Stimulated activated CD4-positive, alpha-beta T cell treated with anti-CD3 and anti-CD28 coated beads, Interleukin-15, amount 100 ng/mL, for 48 hours (primary cell): ENCODE measurements around the gene LPAR1.

ENCODE experiments used
- DNase-seq, 2 donors: peaks; one replicate each; pipeline ENCODE4 v3.0.0-alpha.2; 2020; ENCODE audit warnings: low read depth in 2 of 2

Gene LPAR1

DNA sequence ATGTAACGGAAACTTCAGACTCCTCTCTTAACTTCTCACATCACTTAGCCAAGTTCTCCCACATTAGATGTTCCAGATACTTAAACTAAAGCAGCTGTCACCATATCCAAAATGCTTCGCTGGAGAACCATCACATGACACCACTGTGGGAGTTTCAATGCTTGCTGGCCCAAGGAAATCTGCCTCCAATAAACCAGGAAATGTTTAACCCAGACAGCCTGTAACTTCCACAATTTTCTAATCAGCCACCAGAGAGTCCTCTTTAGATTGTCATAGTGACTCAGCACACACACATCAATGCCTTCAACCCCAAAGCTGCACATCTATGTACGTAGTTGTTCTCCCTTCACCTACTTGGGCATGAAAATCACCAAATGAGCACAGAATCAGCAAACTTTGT, 118.7 kb downstream of the LPAR1 start:
- DNase-seq, result no peak

DNA sequence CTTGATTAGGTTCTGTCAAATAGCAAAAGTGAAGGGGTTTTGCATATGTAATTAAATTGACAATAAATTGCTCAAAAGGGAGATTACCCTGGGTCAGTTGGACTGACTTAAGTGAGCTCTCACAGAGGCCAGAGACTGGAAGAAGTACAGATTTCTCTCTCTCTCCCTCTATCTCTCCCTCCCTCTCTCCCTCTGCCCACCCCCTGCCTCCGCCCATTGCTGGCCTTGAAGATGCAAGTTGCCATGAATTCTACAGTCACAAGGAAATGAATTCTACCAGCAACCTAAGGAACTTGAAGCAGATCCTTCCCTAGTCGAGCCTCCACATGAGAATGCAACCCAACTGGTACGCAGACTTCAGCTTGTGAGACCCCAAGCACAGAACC, 119.2 kb downstream of the LPAR1 start:
- no peak for DNase-seq

DNA sequence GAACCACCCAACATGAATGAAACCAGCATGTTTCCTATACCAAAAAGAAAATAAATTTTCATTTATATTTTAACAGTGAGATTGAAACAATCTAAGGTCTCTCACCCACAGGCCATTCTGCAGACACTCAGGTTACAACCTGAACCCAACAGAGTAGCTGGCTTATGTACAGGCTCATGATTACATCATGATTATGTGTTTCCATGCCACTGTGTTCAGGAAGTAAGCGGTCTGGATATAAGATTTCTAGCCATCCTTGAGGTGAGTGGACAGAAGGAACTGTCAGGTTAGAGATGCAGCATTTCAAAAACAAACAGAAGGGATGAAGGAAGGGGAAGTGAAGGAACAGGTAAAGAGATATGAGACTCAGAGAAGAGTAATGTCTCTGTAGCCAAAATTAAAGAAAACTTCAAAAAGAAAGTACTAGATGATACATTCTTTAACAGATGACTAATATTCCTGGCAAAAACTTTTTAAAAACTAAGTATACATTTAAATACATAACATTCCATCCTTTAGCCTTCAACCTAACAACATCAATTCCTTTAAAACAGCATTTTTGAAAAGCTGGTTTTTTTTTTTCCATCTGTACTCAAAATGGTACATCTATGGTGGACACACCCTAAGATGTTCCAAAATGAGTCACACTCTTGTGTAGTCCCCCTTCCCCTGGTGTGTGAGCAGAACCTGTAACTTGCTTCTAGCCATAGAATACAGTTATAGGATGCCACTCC, 119.8 kb downstream of the LPAR1 start:
- no peak for DNase-seq

DNA sequence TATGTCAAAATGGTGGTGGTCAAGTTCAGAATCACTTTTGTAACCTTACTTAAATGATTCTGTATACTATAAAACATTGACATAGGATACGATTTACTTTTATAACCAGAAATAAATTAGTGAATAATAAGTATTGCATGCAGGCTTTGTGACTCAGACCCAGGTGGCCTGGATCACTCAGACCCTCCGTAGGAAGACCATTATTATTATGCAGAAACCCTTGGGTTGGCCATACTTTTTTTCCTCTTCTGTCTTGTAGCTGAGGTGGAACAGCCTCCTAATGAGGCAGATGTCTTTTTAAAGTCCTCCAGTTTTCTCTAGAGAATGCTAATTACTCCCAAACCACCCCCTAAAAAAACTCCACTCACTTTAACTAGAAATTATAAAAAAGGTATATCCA, 121.9 kb downstream of the LPAR1 start:
- no peak for DNase-seq

DNA sequence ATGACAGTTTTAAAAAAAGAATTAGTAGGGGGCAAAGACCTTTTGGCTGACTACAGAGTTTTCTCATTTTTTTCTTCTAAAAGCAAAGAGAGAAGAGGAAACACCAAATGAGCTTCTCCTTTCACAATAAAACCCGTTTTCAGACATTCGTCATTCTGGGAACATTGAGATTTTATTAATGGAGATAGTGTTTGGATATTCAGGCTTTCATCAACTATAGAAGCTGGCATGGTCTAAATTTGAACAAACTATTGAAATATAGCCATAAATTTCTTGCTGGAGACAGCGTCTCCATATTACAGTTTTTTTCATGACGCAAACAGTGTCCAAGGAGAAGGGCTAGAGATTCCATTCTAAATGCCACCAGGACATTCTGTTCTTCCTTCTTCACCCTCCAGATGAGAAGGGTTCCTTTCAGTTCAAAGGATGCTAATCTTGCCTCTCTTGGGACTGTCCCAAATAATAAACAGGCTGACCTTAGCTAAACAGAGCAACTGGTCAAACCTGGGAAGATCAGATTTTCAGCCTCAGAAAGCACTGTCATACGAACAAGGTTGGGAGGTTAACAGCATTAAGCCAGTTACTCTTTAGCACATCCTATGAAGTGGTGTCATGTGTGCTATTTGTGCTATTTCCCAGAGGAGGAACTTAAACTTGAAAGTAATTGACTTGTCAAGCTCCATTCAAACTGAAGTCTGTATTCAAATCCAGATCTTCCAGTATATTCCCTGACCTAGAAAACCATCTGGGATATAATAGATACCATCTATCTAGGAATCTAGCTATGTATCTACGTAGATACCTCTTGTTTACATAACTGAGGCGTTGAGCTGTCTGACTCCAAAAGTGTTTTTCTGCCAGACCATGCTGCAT, 125.6 kb downstream of the LPAR1 start:
- DNase-seq, result no peak

DNA sequence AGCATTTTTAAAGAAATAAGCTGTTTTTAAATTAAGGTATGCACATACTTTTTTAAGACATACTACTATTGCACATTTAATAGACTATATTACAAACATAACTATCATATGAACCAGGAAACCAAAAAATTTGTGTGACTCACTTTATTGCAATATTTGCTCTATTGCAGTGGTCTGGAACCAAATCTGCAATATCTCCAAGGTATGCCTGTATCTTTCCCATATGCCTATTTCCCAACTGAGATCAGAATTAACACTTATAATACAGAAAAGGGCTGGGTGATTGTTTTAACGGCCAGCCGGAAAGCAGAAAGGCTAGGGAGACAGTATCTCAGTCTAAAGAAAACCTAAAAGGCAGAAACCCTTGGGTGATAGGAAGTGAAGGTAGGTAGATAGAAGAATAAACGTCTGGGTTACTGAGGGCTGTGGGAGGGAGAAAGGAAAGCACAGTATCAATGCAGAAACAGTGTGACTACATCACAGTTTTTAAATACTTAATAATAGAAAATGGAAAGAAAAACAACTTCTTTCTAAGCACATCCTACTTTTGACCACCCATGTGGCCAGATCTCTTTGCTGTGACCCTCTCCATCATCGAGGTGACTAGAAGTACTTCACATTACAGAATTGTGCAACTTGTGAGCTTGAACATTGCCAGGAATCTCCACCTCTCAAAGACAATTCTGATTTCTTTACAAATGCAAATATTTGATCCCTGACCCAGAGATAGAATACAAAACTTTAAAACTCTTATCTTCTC, 126.4 kb downstream of the LPAR1 start:
- DNase-seq, result no peak

DNA sequence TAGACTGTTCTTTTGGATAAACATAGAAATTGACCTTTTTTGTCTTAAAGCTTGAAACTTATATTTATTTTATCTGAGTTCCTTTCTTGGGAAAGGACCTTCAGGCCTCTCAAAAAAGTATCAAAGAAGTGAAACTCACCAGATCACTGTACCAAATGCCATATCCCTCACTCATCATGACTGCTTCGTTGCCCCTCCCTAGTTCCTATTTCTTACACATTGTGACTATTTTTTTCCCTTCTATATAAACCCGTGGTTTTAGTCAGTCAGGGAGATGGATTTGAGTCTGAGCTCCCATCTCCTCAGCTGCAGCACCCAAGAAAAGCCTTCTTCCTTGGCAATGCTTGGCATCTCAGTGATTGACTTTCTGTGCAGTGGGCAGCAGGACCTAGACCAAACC, 129.4 kb downstream of the LPAR1 start:
- no peak for DNase-seq

DNA sequence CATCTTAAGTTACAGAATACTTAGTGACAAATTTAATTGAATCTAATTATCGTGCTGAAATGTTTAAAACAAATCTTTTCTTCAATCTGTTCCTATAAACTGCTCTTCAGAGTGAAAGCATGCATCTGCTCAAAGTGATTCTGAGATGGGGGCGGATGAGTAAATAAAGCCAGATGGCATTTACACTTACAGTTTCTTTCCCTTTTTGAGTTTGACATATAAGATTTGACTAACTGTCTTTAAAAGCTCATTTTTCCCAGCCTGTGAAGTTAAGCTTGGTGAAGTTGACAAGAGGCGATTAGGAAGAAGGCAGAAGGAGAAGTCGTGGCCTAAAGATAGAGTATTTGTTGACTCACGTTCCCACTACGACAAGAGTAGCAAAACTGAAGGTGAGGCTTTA, 137.4 kb downstream of the LPAR1 start:
- DNase-seq, result no peak

DNA sequence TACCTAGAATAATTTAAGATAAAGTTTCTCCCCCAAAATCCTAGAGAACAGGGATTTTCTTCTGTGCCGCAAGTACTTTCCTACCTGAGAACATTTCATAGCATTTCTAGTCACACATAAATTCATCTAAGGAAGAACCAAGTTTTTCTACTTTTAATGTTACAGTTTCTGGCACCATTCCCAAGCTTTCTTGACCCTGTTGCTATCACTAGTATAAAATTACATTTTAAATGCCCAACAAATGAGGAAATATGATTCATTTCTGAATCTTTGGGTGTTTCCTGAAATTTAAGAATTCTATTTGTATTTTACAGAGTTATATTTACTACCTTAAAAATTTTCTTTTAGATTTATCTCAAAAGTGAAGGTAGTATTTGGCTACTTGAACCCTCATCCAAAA, 137.8 kb downstream of the LPAR1 start:
- no peak for DNase-seq

DNA sequence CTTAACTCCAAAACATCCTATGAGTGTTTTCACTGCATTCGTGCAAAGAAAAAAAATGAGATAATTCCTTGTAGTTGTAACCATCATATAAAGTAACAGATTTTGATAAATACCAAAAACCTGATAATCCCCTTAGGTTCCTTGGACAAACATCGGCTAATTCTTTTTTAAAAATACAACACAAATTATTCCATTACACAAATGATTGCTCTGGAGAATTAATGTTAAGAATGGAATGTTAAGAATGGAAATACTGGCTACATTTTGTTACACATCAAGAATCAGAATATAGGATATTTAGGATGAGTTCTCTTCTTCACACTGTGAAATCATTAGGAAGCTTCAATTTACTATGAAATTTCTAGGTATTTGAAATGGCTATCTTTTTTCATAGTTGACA, 139.4 kb downstream of the LPAR1 start:
- no peak for DNase-seq

DNA sequence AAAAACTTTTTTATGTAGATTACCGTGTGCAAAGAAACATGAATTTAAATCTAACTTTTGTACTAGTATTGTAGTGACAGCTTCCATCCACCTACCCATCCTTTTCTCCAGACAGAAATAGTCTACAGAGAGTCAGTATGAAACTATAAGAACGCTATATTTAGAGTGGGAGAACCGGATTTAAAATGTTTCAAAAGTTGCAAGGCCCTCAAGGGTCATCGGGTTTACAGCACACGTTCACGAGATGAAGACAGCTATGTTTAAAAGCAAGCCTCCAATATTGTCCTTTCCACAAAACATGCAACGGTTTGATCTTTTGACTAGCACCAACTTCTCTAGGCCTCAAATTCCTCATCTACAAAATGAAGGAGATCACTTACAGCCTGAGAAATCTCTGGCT, 139.9 kb downstream of the LPAR1 start:
- DNase-seq, result no peak

DNA sequence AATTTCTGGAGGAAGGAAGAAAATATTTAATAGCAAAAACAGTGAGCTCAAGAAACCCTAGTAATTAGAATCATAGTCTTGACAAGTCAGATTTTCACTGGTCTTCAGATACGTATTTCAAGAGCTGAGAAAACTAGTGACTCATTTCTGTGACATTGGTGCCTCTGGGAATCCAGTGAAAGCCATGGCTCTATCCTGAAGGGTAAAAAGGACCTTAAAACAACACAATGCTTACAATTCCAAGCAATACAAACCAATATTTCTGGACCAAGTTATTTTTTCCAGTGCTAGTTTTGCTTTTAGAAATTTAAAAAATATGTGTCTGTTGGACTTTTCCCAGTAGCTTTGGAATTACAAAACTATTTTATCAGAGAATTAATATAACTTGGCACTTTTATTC, 140.3 kb downstream of the LPAR1 start:
- no peak for DNase-seq

DNA sequence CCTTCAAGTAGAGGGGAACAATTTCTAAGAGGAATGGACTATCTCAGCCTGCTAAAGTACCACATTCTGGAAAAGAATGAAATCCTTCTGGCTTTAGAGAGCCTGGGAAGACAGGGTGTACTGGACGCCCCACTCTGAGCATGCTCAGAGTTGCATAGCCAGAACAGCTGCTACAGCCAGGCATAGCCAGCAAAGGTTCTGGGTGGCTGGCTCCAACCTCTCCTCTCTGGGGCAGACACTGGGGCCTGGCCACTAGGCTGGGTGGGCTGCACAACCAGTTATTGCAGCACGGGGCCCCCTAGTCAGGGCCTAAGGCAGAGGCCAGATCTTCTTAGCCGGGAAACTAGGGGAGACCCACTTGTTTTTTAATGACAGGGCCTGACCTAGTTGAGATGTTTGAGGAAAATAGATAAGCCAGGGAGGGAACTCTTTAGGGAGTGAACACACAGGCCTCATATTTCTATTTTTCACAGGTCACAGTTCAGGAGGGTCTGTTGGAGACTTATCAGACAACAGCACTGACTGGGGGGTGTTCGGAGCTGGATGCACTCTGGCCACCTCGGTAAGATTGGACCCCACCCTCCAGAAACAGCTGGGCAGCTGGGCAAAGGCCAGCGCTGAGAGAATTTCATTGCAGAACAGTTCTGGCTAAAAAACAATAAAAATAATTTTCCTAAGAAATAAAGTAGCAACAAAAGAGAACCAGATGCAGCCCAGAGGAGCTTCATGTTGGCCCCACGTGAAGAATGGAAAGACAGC, 142.9 kb downstream of the LPAR1 start:
- DNase-seq, result no peak

DNA sequence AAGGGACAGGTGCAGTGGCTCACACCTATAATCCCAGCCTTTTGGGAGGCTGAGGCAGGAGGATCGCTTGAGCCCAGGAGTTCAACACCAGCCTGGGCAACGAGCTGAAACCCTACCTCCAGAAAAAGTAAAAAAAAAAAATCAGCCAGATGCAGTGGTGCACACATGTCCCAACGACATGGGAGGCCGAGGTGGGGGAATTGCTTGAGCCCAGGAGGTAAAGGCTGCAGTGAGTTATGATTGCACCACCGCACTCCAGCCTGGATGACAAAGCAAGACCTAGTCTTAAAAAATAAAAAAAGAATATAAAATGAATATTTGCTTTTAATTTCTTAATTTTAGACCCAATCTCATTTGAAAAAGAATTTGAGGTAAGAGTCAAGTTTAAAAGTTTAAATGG, 143.5 kb downstream of the LPAR1 start:
- no peak for DNase-seq

DNA sequence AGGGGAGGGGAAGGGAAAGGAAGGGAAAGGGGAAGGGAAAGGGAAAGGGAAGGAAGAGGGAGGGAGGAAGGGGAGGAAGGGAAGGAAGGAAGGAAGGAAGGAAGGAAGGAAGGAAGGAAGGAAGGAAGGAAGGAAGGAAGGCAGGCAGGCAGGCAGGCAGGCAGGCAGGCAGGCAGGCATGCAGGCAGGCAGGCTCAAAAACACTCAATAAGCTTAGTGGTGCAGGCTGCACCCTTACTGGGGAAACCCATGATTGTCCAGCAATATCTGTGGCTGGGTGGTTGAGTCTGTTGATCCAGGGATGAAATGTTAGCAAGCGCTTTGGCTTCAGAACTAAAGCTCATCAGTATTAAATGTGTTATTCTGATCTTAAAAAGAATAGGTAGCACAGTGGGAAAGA, 145.6 kb downstream of the LPAR1 start:
- no peak for DNase-seq

DNA sequence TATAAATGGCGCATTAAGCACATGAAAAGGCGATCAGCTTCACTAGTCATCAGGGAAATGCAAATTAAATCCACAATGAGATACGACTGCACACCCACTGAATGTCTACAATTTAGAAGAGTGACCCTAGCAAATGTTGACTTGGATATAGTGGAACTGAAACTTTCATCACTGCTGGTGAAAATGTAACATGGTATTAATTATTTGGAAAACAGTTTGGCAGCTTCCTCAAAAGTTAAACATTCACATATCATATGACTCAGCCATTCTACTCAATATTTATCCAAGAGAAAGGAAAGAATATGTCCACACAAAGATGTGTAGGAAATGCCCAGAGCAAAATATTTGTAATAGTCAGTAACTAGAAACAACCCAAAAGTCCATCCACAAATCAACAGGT, 146.5 kb downstream of the LPAR1 start:
- no peak for DNase-seq

DNA sequence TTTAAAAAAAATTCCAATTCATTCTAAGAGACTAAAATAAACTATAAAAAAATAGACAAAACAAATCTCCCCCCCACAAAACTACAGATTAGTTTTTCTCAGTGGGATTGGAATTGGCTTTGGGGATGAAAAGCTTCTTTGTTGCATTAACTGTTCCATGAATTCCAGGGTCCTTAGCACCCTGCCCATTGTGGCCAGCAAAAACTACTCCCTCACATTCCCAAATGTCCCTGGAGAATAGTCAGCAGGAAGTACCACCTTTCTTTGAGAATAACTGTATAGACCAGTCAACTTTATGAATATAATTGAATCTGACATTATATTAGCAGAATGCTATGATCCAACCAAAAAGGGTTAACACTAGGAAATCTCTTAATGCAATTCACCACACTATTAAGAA, 147.9 kb downstream of the LPAR1 start:
- no peak for DNase-seq

DNA sequence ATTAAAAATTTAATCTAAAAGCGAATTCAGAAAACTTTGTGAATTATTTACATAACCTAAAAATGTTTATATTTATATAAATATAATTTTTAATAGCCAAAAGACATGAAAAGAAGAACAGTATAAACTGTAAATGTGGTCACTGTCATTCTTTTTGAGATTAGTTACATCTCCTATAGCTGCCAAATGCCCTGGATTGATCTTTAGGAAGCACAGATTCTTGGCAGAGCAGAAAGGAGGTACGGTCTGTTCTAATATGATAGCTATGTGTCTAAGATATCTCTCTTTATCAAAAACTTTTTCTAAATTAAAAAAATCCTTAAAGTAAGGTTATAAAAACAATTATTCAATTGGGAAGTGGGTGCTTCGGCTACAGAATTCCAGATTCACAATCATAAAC, 151.0 kb downstream of the LPAR1 start:
- DNase-seq, result no peak

DNA sequence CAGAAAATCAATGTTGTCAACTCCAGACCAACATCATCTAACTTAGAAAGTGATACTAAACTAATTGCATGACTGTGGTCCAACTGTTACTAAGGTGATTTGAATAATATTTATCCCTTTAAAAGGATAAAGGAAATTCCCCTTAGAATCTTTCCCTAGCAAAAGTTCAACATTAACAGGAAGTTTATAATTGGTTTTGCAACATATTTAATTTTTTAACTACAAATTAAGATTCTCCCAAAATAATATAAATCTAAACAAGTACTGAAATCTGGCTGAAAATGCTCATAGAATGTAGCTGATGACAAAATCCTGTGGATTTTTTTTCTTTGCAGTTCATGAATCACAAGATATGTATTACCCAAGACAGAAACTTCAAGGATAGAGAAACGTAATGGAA, 151.4 kb downstream of the LPAR1 start:
- no peak for DNase-seq

DNA sequence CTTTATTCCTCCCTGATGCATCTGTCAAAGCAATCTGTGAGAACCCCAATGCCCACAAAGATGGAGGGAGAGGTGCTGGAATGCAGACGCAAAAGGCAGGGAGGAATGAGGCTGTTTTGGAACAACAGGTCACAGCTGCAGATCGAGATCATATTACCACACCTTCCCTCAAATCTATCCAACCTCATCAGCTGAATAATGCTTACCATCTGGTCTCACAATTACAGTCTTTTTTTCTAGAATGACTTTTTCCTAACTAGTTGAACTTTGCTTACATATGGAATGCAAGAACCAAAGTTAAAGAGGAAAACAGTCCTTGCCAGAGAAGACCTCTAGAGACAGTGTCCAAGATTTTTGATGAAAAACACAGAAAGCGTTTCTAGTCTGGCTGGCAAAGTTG, 158.1 kb downstream of the LPAR1 start:
- no peak for DNase-seq

DNA sequence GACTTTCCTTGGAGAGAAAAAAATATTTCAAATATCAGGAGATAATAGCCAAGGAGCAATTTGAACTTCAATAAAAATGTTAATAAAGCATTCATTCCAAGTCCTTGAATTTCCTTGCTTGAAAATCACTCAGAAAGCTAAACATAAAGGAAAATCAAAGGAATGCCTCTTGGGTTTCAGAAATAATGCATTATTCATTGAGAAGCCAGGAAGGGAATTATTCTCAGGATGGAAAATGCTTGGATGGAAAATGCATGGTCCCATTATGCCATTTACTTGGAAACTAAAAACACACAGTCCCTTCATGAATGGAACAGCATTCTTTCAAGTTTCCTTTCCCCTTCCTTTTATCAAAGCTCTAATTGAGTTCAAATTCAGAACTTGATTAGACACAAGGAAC, 160.9 kb downstream of the LPAR1 start:
- no peak for DNase-seq

DNA sequence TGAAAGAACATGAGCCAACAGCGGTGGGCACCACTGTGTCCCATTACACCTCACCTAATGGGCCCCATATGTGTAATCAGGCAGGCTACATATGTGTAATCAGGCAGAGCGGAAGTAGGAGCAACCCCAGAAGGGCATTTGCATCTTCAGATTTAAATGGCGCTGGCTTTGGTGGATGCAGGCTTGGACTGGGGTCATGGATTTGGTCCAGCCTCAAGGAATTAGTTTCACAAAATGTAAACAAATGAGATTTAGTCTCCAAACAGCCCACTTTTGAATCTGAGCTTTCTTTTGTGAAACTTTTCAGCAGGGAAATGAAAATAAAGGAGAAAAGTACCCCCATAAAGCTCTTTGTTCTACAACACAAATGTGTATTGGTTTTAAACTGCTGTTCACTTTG, 161.3 kb downstream of the LPAR1 start:
- no peak for DNase-seq
